Fibroblast of lung (primary cell): ENCODE measurements around the gene ZBTB43. TPM values are rescaled to one million over a fixed set of nuclear protein-coding genes. Genes with fewer than 3 reads are reported as not detected.

Experiments used
- DNase-seq, 2 donors: peaks; one replicate each; pipeline versions ENCODE4 v3.0.0 to v3.0.0-alpha.2; 2010; ENCODE audit warnings: low read depth in 2 of 2
- H2AFZ ChIP-seq: 2 replicates; pipeline ENCODE4 v1.5.1; 2012; ENCODE audit warnings: low read length, control low read depth, inconsistent platforms
- H3K27ac ChIP-seq: 2 replicates; pipeline ENCODE4 v1.5.1; 2011; ENCODE audit warnings: low read length, control low read depth; ENCODE audit not compliant: insufficient read depth
- H3K27me3 ChIP-seq: 2 replicates; pipeline ENCODE4 v1.5.1; 2011; ENCODE audit warnings: mild to moderate bottlenecking, low read length; ENCODE audit not compliant: control insufficient read depth, insufficient read depth
- H3K36me3 ChIP-seq: 2 replicates; pipeline ENCODE4 v1.5.1; 2011; ENCODE audit warnings: low read length; ENCODE audit not compliant: control insufficient read depth, insufficient read depth
- H3K4me1 ChIP-seq: 2 replicates; pipeline ENCODE4 v1.5.1; 2011; ENCODE audit warnings: low read length; ENCODE audit not compliant: control insufficient read depth, insufficient read depth; ENCODE audit errors: extremely low read depth
- H3K4me2 ChIP-seq: 2 replicates; pipeline ENCODE4 v1.5.1; 2011; ENCODE audit warnings: low read length, control low read depth; ENCODE audit not compliant: insufficient read depth; ENCODE audit errors: extremely low read depth
- H3K4me3 ChIP-seq, 4 experiments: fragments of 200-600 bp in 1 of 4; sonication (generic) in 1 of 4; replicated peaks in 1 of 4; 2 replicates each; pipeline ENCODE4 v1.5.1; 2011 to 2016; ENCODE audit warnings: low read length in 4 of 4, low read depth in 3 of 4, mild to moderate bottlenecking in 3 of 4, control low read depth in 2 of 4, inconsistent platforms in 1 of 4, mixed read lengths in 1 of 4; ENCODE audit not compliant: insufficient read depth in 1 of 4; ENCODE audit errors: control extremely low read depth in 1 of 4
- H3K79me2 ChIP-seq: 2 replicates; pipeline ENCODE4 v1.5.1; 2012; ENCODE audit warnings: mild to moderate bottlenecking, low read length, inconsistent platforms; ENCODE audit not compliant: control insufficient read depth, insufficient read depth
- H3K9ac ChIP-seq: 2 replicates; pipeline ENCODE4 v1.5.1; 2011; ENCODE audit warnings: mild to moderate bottlenecking, low read length, control low read depth; ENCODE audit not compliant: insufficient read depth
- H3K9me3 ChIP-seq: 2 replicates; pipeline ENCODE4 v1.5.1; 2012; ENCODE audit warnings: low read depth, low read length; ENCODE audit not compliant: control insufficient read depth, insufficient read depth
- H4K20me1 ChIP-seq: 2 replicates; pipeline ENCODE4 v1.5.1; 2011; ENCODE audit warnings: low read length; ENCODE audit not compliant: control insufficient read depth, insufficient read depth; ENCODE audit errors: extremely low read depth
- EZH2 ChIP-seq: IDR thresholded peaks from 2 replicates; pipeline ENCODE4 v1.5.1; 2012; ENCODE audit warnings: low read length, control low read depth, mild to moderate bottlenecking; ENCODE audit errors: missing control alignments
- polyA plus RNA-seq, 2 donors: library from polyadenylated mRNA; depleted of rRNA in 1 of 2; stranded (reverse) in 1 of 2; unstranded in 1 of 2; fragments of >200 nt; gene quantifications; 2 replicates each; pipeline ENCODE4 v1.2.1, GENCODE V29; 2011 to 2012; ENCODE audit warnings: missing spikeins in 1 of 2
- total RNA-seq: library from RNA; depleted of rRNA; stranded (reverse); fragments of >200 nt; gene quantifications from 2 replicates; pipeline ENCODE4 v1.2.1, GENCODE V29; 2014
- TF ChIP-seq, protein P1 (sequence below), 2 donors: IDR thresholded peaks in 1 of 2; conservative IDR thresholded peaks in 1 of 2; 1 replicate in 1 of 2; 2 replicates in 1 of 2; pipeline ENCODE4 v1.5.1; 2011 to 2012; ENCODE audit warnings: low read length in 2 of 2, control low read depth in 1 of 2, inconsistent platforms in 1 of 2, low read depth in 1 of 2, mild to moderate bottlenecking in 1 of 2

ZBTB43 gene
- total and polyA plus RNA-seq, 2 donors (not counting 1 experiment from before 2014, with no cell fraction given): 6.8 to 12.6 TPM

DNA sequence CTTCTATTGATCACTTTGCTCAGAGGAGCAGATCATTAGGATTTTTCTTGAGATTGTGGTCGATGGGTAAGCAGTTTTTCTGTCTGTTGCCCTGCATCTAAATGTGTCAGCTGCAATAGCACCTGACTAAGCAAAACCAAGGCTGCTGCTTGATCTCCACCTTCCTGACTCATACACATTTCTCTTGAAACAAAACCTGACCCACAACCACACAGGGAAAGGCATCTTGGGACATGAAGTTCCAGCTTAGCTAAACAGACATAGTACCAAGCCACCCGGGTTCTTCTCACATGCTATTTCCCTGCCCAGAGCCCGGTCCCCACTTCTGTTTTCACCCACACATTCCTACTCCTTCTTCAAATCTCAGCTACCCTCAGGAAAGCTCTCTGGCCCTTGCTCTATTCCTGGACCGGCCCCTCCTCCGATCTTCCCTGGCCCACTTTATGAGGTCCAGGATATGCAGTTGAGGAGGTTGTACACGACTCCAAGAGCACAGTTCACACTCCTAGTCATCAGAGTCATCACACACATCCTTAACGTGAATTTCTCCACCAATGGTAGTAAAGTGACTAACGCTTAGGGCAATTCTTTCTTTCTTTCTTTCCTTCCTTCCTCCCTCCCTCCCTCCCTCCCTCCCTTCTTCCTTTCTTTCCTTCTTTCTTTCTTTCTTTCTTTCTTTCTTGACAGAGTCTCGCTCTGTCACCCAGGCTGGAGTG, 16.0 kb upstream of the ZBTB43 start:
- Histone ChIP-seq H3K27ac (no peak overlapping the region), H2AFZ (no peak overlapping the region), H3K4me3 (no peak overlapping the region), H4K20me1 (no peaks in the 10 kb centered on the region), H3K27me3 (peaks cover 12% of the 10 kb centered on the region), H3K79me2 (no peaks in the 10 kb centered on the region), H3K36me3 (no peaks in the 10 kb centered on the region), H3K9me3 (no peaks in the 10 kb centered on the region), H3K4me1 (no peaks in the 10 kb centered on the region), H3K9ac (no peak overlapping the region), H3K4me2 (no peak overlapping the region)
- TF ChIP-seq, protein P1, sequence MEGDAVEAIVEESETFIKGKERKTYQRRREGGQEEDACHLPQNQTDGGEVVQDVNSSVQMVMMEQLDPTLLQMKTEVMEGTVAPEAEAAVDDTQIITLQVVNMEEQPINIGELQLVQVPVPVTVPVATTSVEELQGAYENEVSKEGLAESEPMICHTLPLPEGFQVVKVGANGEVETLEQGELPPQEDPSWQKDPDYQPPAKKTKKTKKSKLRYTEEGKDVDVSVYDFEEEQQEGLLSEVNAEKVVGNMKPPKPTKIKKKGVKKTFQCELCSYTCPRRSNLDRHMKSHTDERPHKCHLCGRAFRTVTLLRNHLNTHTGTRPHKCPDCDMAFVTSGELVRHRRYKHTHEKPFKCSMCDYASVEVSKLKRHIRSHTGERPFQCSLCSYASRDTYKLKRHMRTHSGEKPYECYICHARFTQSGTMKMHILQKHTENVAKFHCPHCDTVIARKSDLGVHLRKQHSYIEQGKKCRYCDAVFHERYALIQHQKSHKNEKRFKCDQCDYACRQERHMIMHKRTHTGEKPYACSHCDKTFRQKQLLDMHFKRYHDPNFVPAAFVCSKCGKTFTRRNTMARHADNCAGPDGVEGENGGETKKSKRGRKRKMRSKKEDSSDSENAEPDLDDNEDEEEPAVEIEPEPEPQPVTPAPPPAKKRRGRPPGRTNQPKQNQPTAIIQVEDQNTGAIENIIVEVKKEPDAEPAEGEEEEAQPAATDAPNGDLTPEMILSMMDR (conservative IDR thresholded peaks at IDR 0.05 in 1 of 2, IDR thresholded peaks at IDR 0.05 in 1 of 2; ENCODE audit: low read depth in 1 of 2, low read length in 2 of 2): no peak
- no peak for TF ChIP-seq EZH2
- peak; percentile 20 to 57 for DNase-seq

DNA sequence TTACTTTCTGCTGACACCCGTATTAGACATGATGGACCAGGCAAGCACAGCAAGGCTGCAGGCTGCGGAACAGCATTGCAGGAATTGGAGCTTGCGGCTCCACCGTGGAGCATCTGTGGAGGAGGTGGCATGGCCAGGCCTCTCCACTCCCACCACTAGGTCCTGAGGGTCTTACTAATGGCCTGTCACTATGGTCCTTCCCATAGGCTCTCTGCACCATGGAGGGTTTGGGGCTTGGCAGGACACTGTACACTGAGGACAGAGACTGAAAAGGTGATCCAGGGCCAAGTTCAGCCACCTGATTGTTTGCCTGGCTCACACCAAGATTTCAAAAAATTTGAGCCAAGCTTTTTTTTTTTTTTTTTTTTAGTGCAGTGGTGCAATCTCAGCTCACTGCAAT, 14.3 kb upstream of the ZBTB43 start:
- H3K4me2 ChIP-seq: no peak overlapping the region
- TF ChIP-seq, protein P1 (conservative IDR thresholded peaks at IDR 0.05 in 1 of 2, IDR thresholded peaks at IDR 0.05 in 1 of 2; ENCODE audit: low read depth in 1 of 2, low read length in 2 of 2): no peak
- TF ChIP-seq EZH2: no peak
- H3K4me1 ChIP-seq: no peaks in the 10 kb centered on the region
- H3K4me3 ChIP-seq: no peak overlapping the region
- no peaks in the 10 kb centered on the region for H3K79me2 ChIP-seq
- H3K9ac ChIP-seq: no peak overlapping the region
- H3K27ac ChIP-seq: no peak overlapping the region
- H3K9me3 ChIP-seq: no peaks in the 10 kb centered on the region
- no peak overlapping the region for H2AFZ ChIP-seq
- H3K27me3 ChIP-seq: peaks cover 12% of the 10 kb centered on the region
- H4K20me1 ChIP-seq: no peaks in the 10 kb centered on the region
- no peak for DNase-seq
- H3K36me3 ChIP-seq: no peaks in the 10 kb centered on the region

DNA sequence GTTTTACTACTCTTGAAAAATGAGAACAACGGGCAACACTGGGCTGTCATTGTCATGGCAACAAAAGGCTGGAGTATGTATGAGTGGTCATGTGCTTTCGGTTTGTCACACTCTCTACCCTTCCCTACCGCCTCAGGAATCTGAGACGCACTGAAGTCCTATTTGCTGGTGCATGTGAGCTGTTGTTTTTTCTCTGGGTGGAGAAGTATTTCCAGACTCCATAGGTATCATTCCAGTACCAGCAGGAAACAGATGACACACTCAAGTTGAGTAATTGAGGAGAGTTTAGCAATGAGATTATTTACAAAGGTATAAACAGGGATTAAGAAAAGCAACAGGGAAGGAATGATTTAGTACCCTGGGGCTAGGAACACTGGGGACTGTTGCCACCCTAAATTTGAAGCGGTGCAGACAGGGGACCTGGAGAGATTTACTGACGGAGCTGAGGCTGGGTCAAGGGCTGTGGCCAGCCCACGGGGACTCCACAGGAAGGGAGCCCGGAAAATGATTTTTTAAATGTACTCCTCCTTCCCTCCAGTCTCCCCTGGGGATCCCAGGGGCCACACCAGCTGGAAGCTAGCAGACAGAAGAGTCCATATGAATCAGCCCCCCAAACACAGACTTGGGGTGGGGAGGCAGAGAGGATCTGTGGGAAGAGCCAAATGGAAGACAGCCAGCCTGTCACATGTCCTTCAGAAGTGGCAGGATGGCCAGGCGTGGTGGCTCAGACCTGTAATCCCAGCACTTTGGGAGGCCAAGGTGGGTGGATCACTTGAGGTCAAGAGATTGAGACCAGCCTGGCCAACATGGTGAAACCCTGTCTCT, 13.2 kb upstream of the ZBTB43 start:
- H3K9me3 ChIP-seq: no peaks in the 10 kb centered on the region
- no peaks in the 10 kb centered on the region for H3K36me3 ChIP-seq
- H3K79me2 ChIP-seq: no peaks in the 10 kb centered on the region
- TF ChIP-seq, protein P1 (conservative IDR thresholded peaks at IDR 0.05 in 1 of 2, IDR thresholded peaks at IDR 0.05 in 1 of 2; ENCODE audit: low read depth in 1 of 2, low read length in 2 of 2): no peak
- no peak for TF ChIP-seq EZH2
- no peak overlapping the region for H3K27ac ChIP-seq
- no peak overlapping the region for H3K9ac ChIP-seq
- H3K4me2 ChIP-seq: no peak overlapping the region
- H2AFZ ChIP-seq: no peak overlapping the region
- peak; percentile 66 to 74 for DNase-seq
- H3K4me3 ChIP-seq: no peak overlapping the region
- H3K27me3 ChIP-seq: peaks cover 12% of the 10 kb centered on the region
- H4K20me1 ChIP-seq: no peaks in the 10 kb centered on the region
- no peaks in the 10 kb centered on the region for H3K4me1 ChIP-seq
